Gastroesophageal sphincter (tissue), 3 donors: Measurements from ENCODE around the gene DIP2C.

Experiments
- EP300 ChIP-seq: sonication (generic); formaldehyde crosslinking; IDR thresholded peaks from one replicate; pipeline ENCODE4 v1.6.1; 2017; ENCODE audit warnings: antibody characterized with exemption, mild to moderate bottlenecking
- POLR2A ChIP-seq, 2 donors: fragments of 450-650 bp; IDR thresholded peaks; one replicate each; pipeline ENCODE4 v1.6.1; 2017; ENCODE audit warnings: antibody characterized with exemption in 2 of 2, mild to moderate bottlenecking in 2 of 2, moderate library complexity in 1 of 2
- POLR2AphosphoS5 ChIP-seq: sonication (generic); formaldehyde crosslinking; IDR thresholded peaks from one replicate; pipeline ENCODE4 v1.6.1; 2017; ENCODE audit warnings: antibody characterized with exemption
- TF ChIP-seq, protein P1 (sequence below), 4 experiments: fragments of 200-600 bp in 2 of 4; fragments of 450-650 bp in 2 of 4; sonication (generic) in 1 of 4; IDR thresholded peaks; one replicate each; pipeline ENCODE4 v1.5.1; 2017 to 2019; ENCODE audit warnings: antibody characterized with exemption in 4 of 4, mild to moderate bottlenecking in 2 of 4, moderate library complexity in 2 of 4

- TF ChIP-seq POLR2A (IDR thresholded peaks at IDR 0.05) (no peak), EP300 (no peak), POLR2AphosphoS5 (peak; percentile 91)
- TF ChIP-seq, protein P1, sequence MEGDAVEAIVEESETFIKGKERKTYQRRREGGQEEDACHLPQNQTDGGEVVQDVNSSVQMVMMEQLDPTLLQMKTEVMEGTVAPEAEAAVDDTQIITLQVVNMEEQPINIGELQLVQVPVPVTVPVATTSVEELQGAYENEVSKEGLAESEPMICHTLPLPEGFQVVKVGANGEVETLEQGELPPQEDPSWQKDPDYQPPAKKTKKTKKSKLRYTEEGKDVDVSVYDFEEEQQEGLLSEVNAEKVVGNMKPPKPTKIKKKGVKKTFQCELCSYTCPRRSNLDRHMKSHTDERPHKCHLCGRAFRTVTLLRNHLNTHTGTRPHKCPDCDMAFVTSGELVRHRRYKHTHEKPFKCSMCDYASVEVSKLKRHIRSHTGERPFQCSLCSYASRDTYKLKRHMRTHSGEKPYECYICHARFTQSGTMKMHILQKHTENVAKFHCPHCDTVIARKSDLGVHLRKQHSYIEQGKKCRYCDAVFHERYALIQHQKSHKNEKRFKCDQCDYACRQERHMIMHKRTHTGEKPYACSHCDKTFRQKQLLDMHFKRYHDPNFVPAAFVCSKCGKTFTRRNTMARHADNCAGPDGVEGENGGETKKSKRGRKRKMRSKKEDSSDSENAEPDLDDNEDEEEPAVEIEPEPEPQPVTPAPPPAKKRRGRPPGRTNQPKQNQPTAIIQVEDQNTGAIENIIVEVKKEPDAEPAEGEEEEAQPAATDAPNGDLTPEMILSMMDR (IDR thresholded peaks at IDR 0.05): no peak
Observed at GRCh38 chr10:624605-625332, 64.7 kb downstream of the DIP2C start.
